HG02678 (cell line): ENCODE results near the gene ADAM19.
"Not testable (repeated sequence)": the region's sequence is repeated elsewhere in the genome, so short reads cannot be mapped to it uniquely, and the experiment has no call there.

Source experiments
- ATAC-seq: cut with Tn5 transposase; IDR thresholded peaks from one replicate; pipeline ENCODE4 v1.9.1; 2021; ENCODE audit warnings: mild to moderate bottlenecking, moderate library complexity; ENCODE audit not compliant: unreplicated experiment

Gene ADAM19

DNA sequence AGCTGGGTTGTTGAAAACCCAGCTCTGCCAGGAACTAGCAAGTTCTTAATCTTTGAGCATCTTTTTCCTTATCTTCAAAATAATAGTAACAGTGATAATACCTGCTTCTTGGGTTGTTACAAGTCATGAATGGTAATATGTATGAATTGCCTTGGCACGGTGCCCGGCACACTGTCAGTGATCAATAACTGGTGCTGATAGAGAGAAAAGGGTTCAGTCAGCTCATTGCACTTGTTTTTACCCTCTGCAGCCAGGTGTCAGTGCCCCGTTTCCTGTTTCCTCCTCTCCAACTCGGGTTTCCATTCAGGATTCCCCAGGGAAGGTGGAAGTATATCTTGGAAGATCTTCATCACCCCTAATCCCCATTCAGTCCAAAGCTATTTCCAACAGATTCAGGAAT lies 131.4 kb downstream of the ADAM19 start:
- no peak for ATAC-seq

DNA sequence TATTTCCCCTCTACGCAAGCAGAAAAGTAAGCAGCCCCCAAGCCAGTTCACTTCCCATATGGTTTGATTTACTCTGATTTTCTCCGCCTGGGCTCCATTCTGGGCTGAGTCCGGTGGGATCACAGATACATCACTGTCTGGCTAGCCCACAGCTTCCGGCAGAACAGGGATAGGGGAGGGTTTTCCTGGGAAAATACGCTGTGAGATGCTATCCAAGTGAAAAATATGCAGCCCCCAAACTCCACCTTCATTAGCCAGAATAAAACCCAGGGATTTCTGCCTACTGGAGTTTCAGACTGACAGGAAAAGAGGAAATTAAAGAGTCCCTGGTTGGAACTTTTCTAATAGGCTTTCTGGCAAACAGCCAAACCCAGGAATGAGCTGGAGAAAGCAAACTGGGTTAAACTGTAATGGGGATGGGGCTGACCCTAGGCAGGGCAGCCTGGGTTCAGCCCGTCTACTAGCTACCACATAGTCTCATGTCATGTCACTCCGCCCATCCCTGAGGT lies 132.5 kb downstream of the ADAM19 start:
- no peak for ATAC-seq

DNA sequence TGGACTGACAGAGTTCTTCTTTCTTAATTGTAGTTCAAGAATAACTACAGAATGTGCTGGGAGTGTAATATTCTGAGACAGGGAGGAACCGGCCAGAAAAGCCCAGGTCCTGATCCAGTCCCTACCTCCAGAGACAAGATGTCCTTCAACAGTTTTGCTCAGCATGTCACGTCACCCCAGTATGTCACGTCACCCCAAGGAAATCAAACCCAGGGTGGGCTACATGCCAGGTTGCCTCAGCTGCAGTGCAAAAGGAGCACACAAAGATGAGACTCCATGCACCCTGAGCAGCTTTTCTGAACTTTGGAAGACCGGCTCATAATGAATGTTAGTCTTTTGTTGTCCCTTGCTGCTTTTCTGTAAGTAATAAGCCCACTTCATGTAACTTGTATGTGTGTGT lies 141.5 kb downstream of the ADAM19 start:
- no peak for ATAC-seq

DNA sequence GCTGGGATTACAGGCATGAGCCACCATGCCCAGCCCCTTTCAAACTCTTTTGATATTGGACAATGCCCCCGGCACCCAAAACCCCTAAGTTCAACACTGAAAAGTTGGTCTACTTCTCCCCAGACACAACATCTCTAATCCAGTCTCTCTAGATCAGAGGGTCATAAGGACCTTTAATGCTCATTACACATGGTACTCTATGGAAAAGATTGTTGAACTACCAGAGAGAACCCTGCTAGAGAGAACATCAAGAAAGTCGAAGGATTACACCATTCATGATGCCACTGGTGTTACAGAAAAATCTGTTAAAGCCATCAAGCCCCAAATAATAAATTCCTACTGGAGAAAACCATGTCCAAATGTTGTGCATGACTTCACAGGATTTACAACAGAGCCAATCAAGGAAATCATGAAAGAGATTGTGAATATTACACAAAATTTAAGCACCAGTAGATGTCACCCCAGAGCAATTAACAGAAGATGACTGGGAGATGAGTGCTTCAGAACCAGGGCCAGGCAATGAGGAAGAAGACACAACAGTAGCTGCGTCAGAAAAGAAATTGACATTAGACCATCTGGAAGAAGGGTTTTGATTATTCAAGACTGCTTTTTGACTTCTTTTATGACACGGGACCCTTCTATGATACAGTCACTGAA lies 143.9 kb downstream of the ADAM19 start:
- ATAC-seq = peak; percentile 61

DNA sequence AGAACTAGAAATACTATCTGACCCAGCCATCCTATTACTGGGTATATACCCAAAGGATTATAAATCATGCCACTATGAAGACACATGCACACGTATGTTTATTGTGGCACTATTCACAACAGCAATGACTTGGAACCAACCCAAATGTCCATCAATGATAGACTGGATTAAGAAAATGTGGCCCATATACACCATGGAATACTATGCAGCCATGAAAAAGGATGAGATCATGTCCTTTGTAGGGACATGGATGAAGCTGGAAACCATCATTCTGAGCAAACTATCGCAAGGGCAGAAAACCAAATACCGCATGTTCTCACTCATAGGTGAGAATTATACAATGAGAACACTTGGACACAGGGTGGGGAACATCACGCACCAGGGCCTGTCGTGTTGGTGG lies 145.7 kb downstream of the ADAM19 start:
- ATAC-seq = not testable (repeated sequence)
